Measurements from ENCODE around the gene ALDH3B2. TPM values are rescaled to one million over a fixed set of nuclear protein-coding genes. Genes with fewer than 3 reads are reported as not detected.
"Not testable (repeated sequence)": the region's sequence is repeated elsewhere in the genome, so short reads cannot be mapped to it uniquely, and the experiment has no call there.

ALDH3B2 gene
- total RNA-seq, 1 experiment from 2014 or later = not detected

- in situ Hi-C loops (cut with HindIII; ENCODE audit: low sequenced_read_pairs) = no loop called here
Observed at GRCh38 chr11:67691149-67691548, 16.7 kb upstream of the ALDH3B2 start.

GRCh38 chr11:67689178-67689577, 14.8 kb upstream of the ALDH3B2 start:
- DNase-seq (ENCODE audit: low spot score) = no peak
- in situ Hi-C loops (cut with HindIII; ENCODE audit: low sequenced_read_pairs) = no loop called here

More at GRCh38 chr11:67691149-67691548, 16.7 kb upstream of the ALDH3B2 start:
- DNase-seq (ENCODE audit: low spot score) = no peak

GRCh38 chr11:67687986-67688385, 13.6 kb upstream of the ALDH3B2 start:
- no peak for DNase-seq (ENCODE audit: low spot score)
- in situ Hi-C loops (cut with HindIII; ENCODE audit: low sequenced_read_pairs) = no loop called here

GRCh38 chr11:67685641-67686332, 11.4 kb upstream of the ALDH3B2 start:
- DNase-seq (ENCODE audit: low spot score); in situ Hi-C loops (cut with HindIII; ENCODE audit: low sequenced_read_pairs): not testable (repeated sequence)

GRCh38 chr11:67682126-67683034, 8.0 kb upstream of the ALDH3B2 start:
- in situ Hi-C loops (cut with HindIII; ENCODE audit: low sequenced_read_pairs); DNase-seq (ENCODE audit: low spot score): not testable (repeated sequence)

GRCh38 chr11:67680696-67681470, 6.5 kb upstream of the ALDH3B2 start:
- in situ Hi-C loops (cut with HindIII; ENCODE audit: low sequenced_read_pairs) = no loop called here
- DNase-seq (ENCODE audit: low spot score) = no peak

GRCh38 chr11:67675058-67675747, 780 bp upstream of the ALDH3B2 start:
- in situ Hi-C loops (cut with HindIII; ENCODE audit: low sequenced_read_pairs) = no loop called here

GRCh38 chr11:67673902-67674301, 521 bp downstream of the ALDH3B2 start:
- in situ Hi-C loops (cut with HindIII; ENCODE audit: low sequenced_read_pairs) = no loop called here

More at GRCh38 chr11:67675058-67675747, 780 bp upstream of the ALDH3B2 start:
- no peak for DNase-seq (ENCODE audit: low spot score)

GRCh38 chr11:67673358-67673757, 1.1 kb downstream of the ALDH3B2 start:
- in situ Hi-C loops (cut with HindIII; ENCODE audit: low sequenced_read_pairs) = no loop called here
- DNase-seq (ENCODE audit: low spot score) = no peak

More at GRCh38 chr11:67673902-67674301, 521 bp downstream of the ALDH3B2 start:
- DNase-seq (ENCODE audit: low spot score) = no peak

GRCh38 chr11:67671211-67671520, 3.3 kb downstream of the ALDH3B2 start:
- in situ Hi-C loops (cut with HindIII; ENCODE audit: low sequenced_read_pairs) = no loop called here

GRCh38 chr11:67670316-67671210, 3.9 kb downstream of the ALDH3B2 start:
- in situ Hi-C loops (cut with HindIII; ENCODE audit: low sequenced_read_pairs) = no loop called here

More at GRCh38 chr11:67671211-67671520, 3.3 kb downstream of the ALDH3B2 start:
- DNase-seq (ENCODE audit: low spot score) = no peak

GRCh38 chr11:67668192-67668551, 6.3 kb downstream of the ALDH3B2 start:
- in situ Hi-C loops (cut with HindIII; ENCODE audit: low sequenced_read_pairs) = no loop called here
- DNase-seq (ENCODE audit: low spot score) = no peak

More at GRCh38 chr11:67670316-67671210, 3.9 kb downstream of the ALDH3B2 start:
- no peak for DNase-seq (ENCODE audit: low spot score)

GRCh38 chr11:67667490-67668191, 6.8 kb downstream of the ALDH3B2 start:
- in situ Hi-C loops (cut with HindIII; ENCODE audit: low sequenced_read_pairs) = no loop called here
- DNase-seq (ENCODE audit: low spot score) = no peak

GRCh38 chr11:67666676-67667489, 7.5 kb downstream of the ALDH3B2 start:
- no peak for DNase-seq (ENCODE audit: low spot score)
- in situ Hi-C loops (cut with HindIII; ENCODE audit: low sequenced_read_pairs) = no loop called here

GRCh38 chr11:67666303-67666645, 8.1 kb downstream of the ALDH3B2 start:
- no peak for DNase-seq (ENCODE audit: low spot score)
- in situ Hi-C loops (cut with HindIII; ENCODE audit: low sequenced_read_pairs) = no loop called here

- in situ Hi-C loops (cut with HindIII; ENCODE audit: low sequenced_read_pairs) = no loop called here
- DNase-seq (ENCODE audit: low spot score) = no peak
Observed at GRCh38 chr11:67665541-67666302, 8.7 kb downstream of the ALDH3B2 start.

All from G401 (cell line).